Measurements from ENCODE around the gene YWHAB. TPM values are rescaled to one million over a fixed set of nuclear protein-coding genes. Genes with fewer than 3 reads are reported as not detected.

YWHAB gene
- total RNA-seq, 1 donor from 2014 or later = 43.2 TPM

DNA sequence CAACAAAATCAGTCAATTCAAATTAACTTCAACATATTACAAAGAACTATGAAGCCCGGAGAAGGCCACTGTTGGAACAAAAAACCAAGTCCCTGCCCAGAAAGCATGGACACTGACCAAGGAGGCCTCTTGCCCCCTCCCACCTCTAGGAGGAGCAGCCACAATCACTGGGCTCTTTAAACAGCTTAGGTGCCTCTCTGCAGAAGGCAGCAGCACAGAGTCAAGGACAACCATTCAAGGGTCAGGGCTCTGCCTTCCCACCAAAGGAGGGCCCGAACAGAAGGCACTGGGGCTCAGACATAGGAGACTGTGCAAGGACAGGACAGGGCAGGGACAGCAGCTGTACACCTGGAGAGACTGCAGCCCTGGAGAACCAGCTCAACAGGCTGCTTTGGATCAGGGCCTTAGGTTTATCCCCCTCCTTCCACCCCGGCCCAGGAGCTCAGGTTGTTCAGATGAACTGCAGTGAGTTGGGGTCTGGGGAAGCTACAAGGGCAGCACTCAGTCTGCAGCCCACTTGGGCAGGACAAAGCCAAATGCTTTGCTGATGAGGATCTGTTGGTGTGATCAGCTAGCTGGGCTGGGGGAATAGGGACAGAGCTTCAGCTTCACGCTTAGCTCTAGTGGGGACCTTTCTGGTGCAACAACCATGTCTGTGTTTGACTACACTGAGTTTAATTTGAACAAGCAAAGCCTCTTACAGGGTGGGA, 56.9 kb downstream of the YWHAB start:
- DNase-seq (ENCODE audit: low read depth) (no peak), FAIRE-seq (no peak)
- H3K4me3 ChIP-seq (ENCODE audit: low read depth, low read length) = no peak overlapping the region
- H3K36me3 ChIP-seq (ENCODE audit: control insufficient read depth, insufficient read depth, low read length) = peaks cover 29% of the 10 kb centered on the region
- H3K27me3 ChIP-seq (ENCODE audit: control insufficient read depth, insufficient read depth, low read length) = no peaks in the 10 kb centered on the region
- TF ChIP-seq, protein P1, sequence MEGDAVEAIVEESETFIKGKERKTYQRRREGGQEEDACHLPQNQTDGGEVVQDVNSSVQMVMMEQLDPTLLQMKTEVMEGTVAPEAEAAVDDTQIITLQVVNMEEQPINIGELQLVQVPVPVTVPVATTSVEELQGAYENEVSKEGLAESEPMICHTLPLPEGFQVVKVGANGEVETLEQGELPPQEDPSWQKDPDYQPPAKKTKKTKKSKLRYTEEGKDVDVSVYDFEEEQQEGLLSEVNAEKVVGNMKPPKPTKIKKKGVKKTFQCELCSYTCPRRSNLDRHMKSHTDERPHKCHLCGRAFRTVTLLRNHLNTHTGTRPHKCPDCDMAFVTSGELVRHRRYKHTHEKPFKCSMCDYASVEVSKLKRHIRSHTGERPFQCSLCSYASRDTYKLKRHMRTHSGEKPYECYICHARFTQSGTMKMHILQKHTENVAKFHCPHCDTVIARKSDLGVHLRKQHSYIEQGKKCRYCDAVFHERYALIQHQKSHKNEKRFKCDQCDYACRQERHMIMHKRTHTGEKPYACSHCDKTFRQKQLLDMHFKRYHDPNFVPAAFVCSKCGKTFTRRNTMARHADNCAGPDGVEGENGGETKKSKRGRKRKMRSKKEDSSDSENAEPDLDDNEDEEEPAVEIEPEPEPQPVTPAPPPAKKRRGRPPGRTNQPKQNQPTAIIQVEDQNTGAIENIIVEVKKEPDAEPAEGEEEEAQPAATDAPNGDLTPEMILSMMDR (IDR thresholded peaks at IDR 0.05; ENCODE audit: insufficient read depth, low read length, severe bottlenecking) = no peak

DNA sequence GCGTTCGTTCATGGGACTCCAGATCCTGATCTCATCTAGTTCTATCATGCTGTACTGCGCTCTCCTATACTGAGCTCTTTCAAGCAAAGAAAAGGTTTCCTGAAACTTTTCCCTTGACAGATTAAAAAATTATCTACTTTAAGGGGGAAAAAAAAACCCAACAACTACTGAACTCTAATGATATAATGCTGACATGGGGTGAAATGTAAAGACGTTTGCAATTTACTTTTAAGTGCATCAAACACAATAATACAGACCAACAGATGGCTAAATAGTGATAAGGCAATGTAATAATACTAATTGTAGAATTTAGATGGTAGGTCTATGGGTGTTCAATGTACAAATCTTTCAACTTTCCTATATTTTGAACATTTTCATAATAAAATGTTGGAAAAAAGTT, 58.3 kb downstream of the YWHAB start:
- DNase-seq (ENCODE audit: low read depth) = no peak

DNA sequence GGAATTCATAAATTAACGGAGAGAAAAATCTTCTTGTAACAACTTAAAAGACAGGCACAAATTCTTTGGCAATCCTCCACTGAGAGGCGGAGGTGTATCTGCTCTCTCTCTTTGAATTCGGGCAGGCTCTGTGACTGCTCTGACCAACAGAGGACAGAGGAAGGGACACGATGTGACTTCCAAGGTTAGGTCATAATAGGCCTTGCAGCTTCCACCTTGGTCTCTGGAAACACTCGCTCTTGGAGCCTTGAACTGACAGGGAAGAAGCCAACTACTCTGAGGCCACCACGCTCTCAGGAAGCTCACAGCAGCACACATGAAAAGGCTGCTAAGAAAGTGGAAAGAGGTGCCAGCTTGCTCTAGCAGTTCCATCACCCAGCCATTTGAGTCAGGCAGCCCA, 59.8 kb downstream of the YWHAB start:
- H3K4me3 ChIP-seq (ENCODE audit: low read depth, low read length) = no peak overlapping the region
- TF ChIP-seq, protein P1 (IDR thresholded peaks at IDR 0.05; ENCODE audit: insufficient read depth, low read length, severe bottlenecking) = no peak
- DNase-seq (ENCODE audit: low read depth) = no peak
- no peaks in the 10 kb centered on the region for H3K27me3 ChIP-seq (ENCODE audit: control insufficient read depth, insufficient read depth, low read length)
- H3K36me3 ChIP-seq (ENCODE audit: control insufficient read depth, insufficient read depth, low read length) = peaks cover 32% of the 10 kb centered on the region
- no peak for FAIRE-seq

More for the DNA sequence above, 58.3 kb downstream of the YWHAB start:
- TF ChIP-seq, protein P1 (IDR thresholded peaks at IDR 0.05; ENCODE audit: insufficient read depth, low read length, severe bottlenecking) = no peak
- no peak overlapping the region for H3K4me3 ChIP-seq (ENCODE audit: low read depth, low read length)
- FAIRE-seq = no peak
- H3K36me3 ChIP-seq (ENCODE audit: control insufficient read depth, insufficient read depth, low read length) = peaks cover 32% of the 10 kb centered on the region
- H3K27me3 ChIP-seq (ENCODE audit: control insufficient read depth, insufficient read depth, low read length) = no peaks in the 10 kb centered on the region

DNA sequence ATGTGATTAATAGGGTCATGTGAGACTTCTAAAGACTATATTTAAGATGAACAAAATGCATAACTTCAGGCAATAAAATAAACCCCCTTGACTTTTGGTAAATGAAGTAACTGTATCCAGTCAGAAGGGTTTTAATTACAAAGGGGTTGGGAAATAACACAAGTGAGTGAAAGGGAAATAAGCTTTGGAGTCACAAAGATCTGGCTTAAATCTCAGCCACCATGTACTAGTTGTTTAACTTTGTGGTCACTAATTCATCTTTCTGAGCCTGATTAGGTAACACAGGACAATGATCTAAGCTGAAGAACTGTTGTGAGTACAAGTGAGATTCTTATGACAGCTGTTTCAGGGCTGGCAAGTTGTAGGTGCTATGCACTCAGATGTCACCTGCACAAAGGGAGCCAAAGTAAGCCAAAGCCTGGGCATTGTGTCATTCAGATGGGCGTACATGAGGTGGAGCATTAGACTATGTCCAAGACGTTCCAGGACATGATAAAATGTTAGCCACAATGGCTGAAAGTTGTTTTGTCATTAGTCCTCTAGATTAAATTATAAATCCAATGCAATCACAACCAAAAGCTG, 60.9 kb downstream of the YWHAB start:
- TF ChIP-seq, protein P1 (IDR thresholded peaks at IDR 0.05; ENCODE audit: insufficient read depth, low read length, severe bottlenecking) = no peak
- Histone ChIP-seq H3K27me3 (ENCODE audit: control insufficient read depth, insufficient read depth, low read length) (no peaks in the 10 kb centered on the region), H3K4me3 (ENCODE audit: low read depth, low read length) (no peak overlapping the region), H3K36me3 (ENCODE audit: control insufficient read depth, insufficient read depth, low read length) (peaks cover 35% of the 10 kb centered on the region)
- DNase-seq (ENCODE audit: low read depth) (no peak), FAIRE-seq (no peak)

DNA sequence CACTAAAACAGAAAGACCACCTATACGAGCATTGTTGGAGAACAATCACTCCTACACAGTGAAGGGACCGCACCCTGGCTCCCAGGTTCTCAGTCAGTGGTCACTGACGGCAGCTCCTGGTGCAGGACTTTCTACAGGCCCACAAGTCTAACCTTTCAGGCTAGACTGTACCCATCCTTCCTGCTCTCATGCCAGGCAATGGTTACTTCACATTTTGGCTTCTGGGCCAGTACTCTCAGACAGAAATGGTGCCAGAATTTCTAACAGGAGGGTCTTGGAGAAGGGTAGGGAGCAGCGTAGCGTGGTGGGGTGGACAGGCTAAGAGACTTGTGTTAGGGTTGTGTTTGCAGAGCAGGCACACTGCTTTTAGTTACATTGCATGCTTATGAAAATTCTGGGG, 62.6 kb downstream of the YWHAB start:
- Histone ChIP-seq H3K27me3 (ENCODE audit: control insufficient read depth, insufficient read depth, low read length) (no peaks in the 10 kb centered on the region), H3K4me3 (ENCODE audit: low read depth, low read length) (no peak overlapping the region), H3K36me3 (ENCODE audit: control insufficient read depth, insufficient read depth, low read length) (peaks cover 30% of the 10 kb centered on the region)
- no peak for FAIRE-seq
- no peak for DNase-seq (ENCODE audit: low read depth)
- TF ChIP-seq, protein P1 (IDR thresholded peaks at IDR 0.05; ENCODE audit: insufficient read depth, low read length, severe bottlenecking) = no peak
